ENCODE results near the gene CHGA. TPM values are rescaled to one million over a fixed set of nuclear protein-coding genes. Genes with fewer than 3 reads are reported as not detected.

The CHGA gene
- total RNA-seq, 1 donor from 2014 or later: 663 TPM

- Mint-ChIP-seq H3K4me3 (ENCODE audit: unreplicated experiment) (no peak overlapping the region), H3K4me1 (ENCODE audit: low read depth, unreplicated experiment) (peaks cover 19% of the 10 kb centered on the region), H3K9me3 (ENCODE audit: unreplicated experiment) (peaks cover 29% of the 10 kb centered on the region), H3K27ac (ENCODE audit: unreplicated experiment) (no peak overlapping the region), H3K36me3 (ENCODE audit: unreplicated experiment) (peaks cover 27% of the 10 kb centered on the region), H3K27me3 (ENCODE audit: unreplicated experiment) (peaks cover 16% of the 10 kb centered on the region)
- TF ChIP-seq CTCF (IDR thresholded peaks at IDR 0.05; ENCODE audit: partially characterized antibody, unreplicated experiment): no peak
- no peak for DNase-seq
Observed at GRCh38 chr14:92974541-92975345, 51.8 kb downstream of the CHGA start.

GRCh38 chr14:92976268-92976667 lies 53.3 kb downstream of the CHGA start:
- TF ChIP-seq CTCF (IDR thresholded peaks at IDR 0.05; ENCODE audit: partially characterized antibody, unreplicated experiment): no peak
- Mint-ChIP-seq H3K27ac (ENCODE audit: unreplicated experiment) (no peak overlapping the region), H3K4me1 (ENCODE audit: low read depth, unreplicated experiment) (peaks cover 14% of the 10 kb centered on the region), H3K9me3 (ENCODE audit: unreplicated experiment) (peaks cover 31% of the 10 kb centered on the region), H3K4me3 (ENCODE audit: unreplicated experiment) (no peak overlapping the region), H3K36me3 (ENCODE audit: unreplicated experiment) (peaks cover 34% of the 10 kb centered on the region), H3K27me3 (ENCODE audit: unreplicated experiment) (peaks cover 16% of the 10 kb centered on the region)
- DNase-seq: no peak

- TF ChIP-seq CTCF (IDR thresholded peaks at IDR 0.05; ENCODE audit: partially characterized antibody, unreplicated experiment): no peak
- H3K4me1 Mint-ChIP-seq (ENCODE audit: low read depth, unreplicated experiment): peaks cover 2% of the 10 kb centered on the region
- H3K9me3 Mint-ChIP-seq (ENCODE audit: unreplicated experiment): peaks cover 26% of the 10 kb centered on the region
- no peak overlapping the region for H3K27ac Mint-ChIP-seq (ENCODE audit: unreplicated experiment)
- H3K36me3 Mint-ChIP-seq (ENCODE audit: unreplicated experiment): peaks cover 41% of the 10 kb centered on the region
- no peak for DNase-seq
- peaks cover 13% of the 10 kb centered on the region for H3K27me3 Mint-ChIP-seq (ENCODE audit: unreplicated experiment)
- H3K4me3 Mint-ChIP-seq (ENCODE audit: unreplicated experiment): no peak overlapping the region
Observed at GRCh38 chr14:92978229-92979021, 55.5 kb downstream of the CHGA start.

GRCh38 chr14:92980866-92981265 lies 57.9 kb downstream of the CHGA start:
- peaks cover 26% of the 10 kb centered on the region for H3K9me3 Mint-ChIP-seq (ENCODE audit: unreplicated experiment)
- peaks cover 13% of the 10 kb centered on the region for H3K27me3 Mint-ChIP-seq (ENCODE audit: unreplicated experiment)
- TF ChIP-seq CTCF (IDR thresholded peaks at IDR 0.05; ENCODE audit: partially characterized antibody, unreplicated experiment): no peak
- DNase-seq: no peak
- peaks cover 3% of the 10 kb centered on the region for H3K4me1 Mint-ChIP-seq (ENCODE audit: low read depth, unreplicated experiment)
- H3K4me3 Mint-ChIP-seq (ENCODE audit: unreplicated experiment): no peak overlapping the region
- no peak overlapping the region for H3K27ac Mint-ChIP-seq (ENCODE audit: unreplicated experiment)
- H3K36me3 Mint-ChIP-seq (ENCODE audit: unreplicated experiment): peaks cover 41% of the 10 kb centered on the region

GRCh38 chr14:92981726-92982125 lies 58.8 kb downstream of the CHGA start:
- H3K36me3 Mint-ChIP-seq (ENCODE audit: unreplicated experiment): peaks cover 41% of the 10 kb centered on the region

More at GRCh38 chr14:92981726-92982125, 58.8 kb downstream of the CHGA start:
- Mint-ChIP-seq H3K27me3 (ENCODE audit: unreplicated experiment) (peaks cover 13% of the 10 kb centered on the region), H3K9me3 (ENCODE audit: unreplicated experiment) (peaks cover 26% of the 10 kb centered on the region), H3K4me3 (ENCODE audit: unreplicated experiment) (peak overlapping the region; percentile 1), H3K27ac (ENCODE audit: unreplicated experiment) (no peak overlapping the region), H3K4me1 (ENCODE audit: low read depth, unreplicated experiment) (peaks cover 3% of the 10 kb centered on the region)
- DNase-seq: no peak
- no peak for TF ChIP-seq CTCF (IDR thresholded peaks at IDR 0.05; ENCODE audit: partially characterized antibody, unreplicated experiment)
